BJ (cell line): ENCODE measurements around the gene UQCRHL. TPM values are rescaled to one million over a fixed set of nuclear protein-coding genes. Genes with fewer than 3 reads are reported as not detected.
"Not testable (repeated sequence)": the region's sequence is repeated elsewhere in the genome, so short reads cannot be mapped to it uniquely, and the experiment has no call there.

Experiments used
- CTCF ChIA-PET: fragments of 350-600 bp; formaldehyde crosslinking; extraction: SDS; loops from one replicate; lab custom pipeline; 2021; ENCODE audit warnings: antibody characterized with exemption, inconsistent platforms; lab: Yijun Ruan, JAX
- POLR2A ChIA-PET: fragments of 300-600 bp; sonication (Branson Sonifier 250); formaldehyde crosslinking; extraction: SDS; loops from one replicate; lab custom pipeline; 2021; ENCODE audit warnings: antibody characterized with exemption; lab: Charles Lee
- DNase-seq: peaks from one replicate; pipeline ENCODE4 v3.0.0-alpha.2; 2011; ENCODE audit warnings: low read depth
- H3K27me3 ChIP-seq: 2 replicates; pipeline ENCODE4 v1.6.0; 2011; ENCODE audit warnings: low read length; ENCODE audit not compliant: control insufficient read depth, insufficient read depth
- H3K36me3 ChIP-seq: 2 replicates; pipeline ENCODE4 v1.5.1; 2011; ENCODE audit warnings: low read length; ENCODE audit not compliant: control insufficient read depth, insufficient read depth
- H3K4me3 ChIP-seq: 2 replicates; pipeline ENCODE4 v1.5.1; 2011; ENCODE audit warnings: low read depth, mild to moderate bottlenecking, control low read depth, low read length
- CTCF ChIP-seq: IDR thresholded peaks from 2 replicates; pipeline ENCODE4 v1.5.1; 2011; ENCODE audit warnings: low read depth, mild to moderate bottlenecking, control low read depth, inconsistent platforms, low read length, moderate library complexity; ENCODE audit not compliant: insufficient read depth
- polyA plus RNA-seq: library from polyadenylated mRNA; depleted of rRNA; stranded (reverse); fragments of >200 nt; gene quantifications from 2 replicates; pipeline ENCODE4 v1.2.3, GENCODE V29; 2011

The UQCRHL gene
- polyA plus RNA-seq, 1 experiment, result 0.56 TPM

GRCh38 chr1:15837931-15838330 lies 30.5 kb upstream of the UQCRHL start:
- POLR2A ChIA-PET, result no interaction called here
- Histone ChIP-seq H3K36me3 (no peaks in the 10 kb centered on the region), H3K4me3 (no peak overlapping the region), H3K27me3 (no peaks in the 10 kb centered on the region)
- TF ChIP-seq CTCF, result no peak
- DNase-seq, result no peak
- CTCF ChIA-PET, result interaction anchor here (1.0 kb wide), 1 partner anchor 23 kb away, joined by 5 read pairs; no protein-coding TSS in a partner anchor

DNA sequence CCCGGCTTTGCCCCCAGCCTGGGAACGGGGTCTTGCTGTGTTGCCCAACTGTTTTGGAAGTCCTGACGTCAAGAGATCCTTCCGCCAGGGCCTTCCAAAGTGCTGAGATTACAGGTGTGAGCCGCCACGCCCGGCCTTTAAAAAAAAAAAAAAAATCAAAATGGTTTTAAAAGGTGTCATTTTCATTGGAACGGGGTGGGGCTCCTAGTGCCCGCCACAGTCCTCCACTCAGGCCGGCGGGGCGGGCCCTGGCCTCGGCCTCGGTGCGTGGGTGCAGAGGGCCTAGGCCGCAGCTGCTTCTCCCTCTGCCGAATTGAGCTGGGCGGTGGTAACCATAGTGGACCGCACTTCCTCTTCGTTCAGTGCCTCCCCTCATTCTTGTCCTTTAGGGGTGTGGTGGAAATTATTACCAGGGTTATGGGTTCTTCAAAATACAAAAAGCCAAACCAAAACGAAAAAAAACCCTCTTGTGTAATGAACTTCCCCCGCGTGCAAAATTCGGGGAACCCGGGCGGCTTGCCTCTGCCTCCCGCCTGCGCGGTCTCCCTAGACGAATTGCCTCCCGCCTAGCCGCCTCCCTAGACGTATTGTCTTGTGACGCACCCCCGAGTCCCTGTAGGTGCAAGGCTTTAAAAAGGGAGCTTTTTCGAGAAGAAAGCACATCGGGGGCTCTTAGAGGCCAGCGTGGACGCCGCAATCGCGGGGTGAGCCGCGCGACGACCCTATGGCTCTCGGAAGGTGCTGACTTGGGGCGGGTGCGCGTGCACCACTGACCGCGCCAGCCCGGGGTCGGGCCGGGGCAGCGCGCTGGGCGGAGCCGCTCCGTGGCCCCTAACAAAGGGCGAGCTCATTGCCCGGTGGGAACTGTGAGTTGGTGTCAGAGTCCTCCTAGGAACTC lies 29.6 kb upstream of the UQCRHL start:
- H3K4me3 ChIP-seq, result no peak overlapping the region
- CTCF ChIA-PET, result interaction anchor here (1.0 kb wide), 1 partner anchor 22 kb away, joined by 5 read pairs; no protein-coding TSS in a partner anchor

DNA sequence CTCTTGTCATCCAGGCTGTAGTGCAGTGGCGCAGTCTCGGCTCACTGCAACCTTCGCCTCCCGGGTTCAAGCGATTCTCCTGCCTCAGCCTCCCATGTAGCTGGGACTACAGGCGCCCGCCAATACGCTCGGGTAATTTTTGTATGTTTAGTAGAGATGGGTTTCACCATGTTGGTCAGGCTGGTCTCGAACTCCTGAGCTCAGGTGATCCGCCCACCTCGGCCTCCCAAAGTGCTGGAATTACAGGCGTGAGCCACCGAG lies 29.0 kb upstream of the UQCRHL start:
- H3K4me3 ChIP-seq, result peak overlapping the region; percentile 54
- CTCF ChIA-PET, result not testable (repeated sequence)
- POLR2A ChIA-PET, result interaction anchor here (0.9 kb wide), 1 partner anchor 36 kb away, joined by 3 read pairs; no protein-coding TSS in a partner anchor

More for the DNA sequence above, 29.6 kb upstream of the UQCRHL start:
- TF ChIP-seq CTCF, result no peak
- POLR2A ChIA-PET, result interaction anchor here (0.7 kb wide), 1 partner anchor 10 kb away, joined by 3 read pairs; the partner anchor contains the start of gene SPEN
- no peak for DNase-seq
- Histone ChIP-seq H3K27me3 (no peaks in the 10 kb centered on the region), H3K36me3 (no peaks in the 10 kb centered on the region)

GRCh38 chr1:15835741-15836510 lies 28.5 kb upstream of the UQCRHL start:
- no peak for TF ChIP-seq CTCF
- ChIA-PET CTCF (no interaction called here), POLR2A (interaction anchor here (0.6 to 0.9 kb wide), 2 partner anchors 35 to 310 kb away, joined by 3 read pairs; no protein-coding TSS in a partner anchor)
- H3K36me3 ChIP-seq, result no peaks in the 10 kb centered on the region
- DNase-seq, result peak; percentile 98
- peak overlapping the region; percentile 88 for H3K4me3 ChIP-seq
- no peaks in the 10 kb centered on the region for H3K27me3 ChIP-seq

More for the DNA sequence above, 29.0 kb upstream of the UQCRHL start:
- not testable (repeated sequence) for DNase-seq, H3K36me3 ChIP-seq, H3K27me3 ChIP-seq

- no peak for DNase-seq
- Histone ChIP-seq H3K27me3 (no peaks in the 10 kb centered on the region), H3K36me3 (no peaks in the 10 kb centered on the region), H3K4me3 (peak overlapping the region; percentile 88)
- ChIA-PET POLR2A (interaction anchor here (0.6 to 0.9 kb wide), 2 partner anchors 35 to 310 kb away, joined by 3 read pairs; no protein-coding TSS in a partner anchor), CTCF (no interaction called here)
- no peak for TF ChIP-seq CTCF
Observed at GRCh38 chr1:15835205-15835740, 27.8 kb upstream of the UQCRHL start.
